HG03039 (cell line): ENCODE results near the gene MTSS2.
"Not testable (repeated sequence)": the region's sequence is repeated elsewhere in the genome, so short reads cannot be mapped to it uniquely, and the experiment has no call there.

ENCODE experiments used
- ATAC-seq: cut with Tn5 transposase; IDR thresholded peaks from one replicate; pipeline ENCODE4 v1.9.1; 2021; ENCODE audit warnings: mild to moderate bottlenecking, moderate library complexity; ENCODE audit not compliant: unreplicated experiment

Gene MTSS2

DNA sequence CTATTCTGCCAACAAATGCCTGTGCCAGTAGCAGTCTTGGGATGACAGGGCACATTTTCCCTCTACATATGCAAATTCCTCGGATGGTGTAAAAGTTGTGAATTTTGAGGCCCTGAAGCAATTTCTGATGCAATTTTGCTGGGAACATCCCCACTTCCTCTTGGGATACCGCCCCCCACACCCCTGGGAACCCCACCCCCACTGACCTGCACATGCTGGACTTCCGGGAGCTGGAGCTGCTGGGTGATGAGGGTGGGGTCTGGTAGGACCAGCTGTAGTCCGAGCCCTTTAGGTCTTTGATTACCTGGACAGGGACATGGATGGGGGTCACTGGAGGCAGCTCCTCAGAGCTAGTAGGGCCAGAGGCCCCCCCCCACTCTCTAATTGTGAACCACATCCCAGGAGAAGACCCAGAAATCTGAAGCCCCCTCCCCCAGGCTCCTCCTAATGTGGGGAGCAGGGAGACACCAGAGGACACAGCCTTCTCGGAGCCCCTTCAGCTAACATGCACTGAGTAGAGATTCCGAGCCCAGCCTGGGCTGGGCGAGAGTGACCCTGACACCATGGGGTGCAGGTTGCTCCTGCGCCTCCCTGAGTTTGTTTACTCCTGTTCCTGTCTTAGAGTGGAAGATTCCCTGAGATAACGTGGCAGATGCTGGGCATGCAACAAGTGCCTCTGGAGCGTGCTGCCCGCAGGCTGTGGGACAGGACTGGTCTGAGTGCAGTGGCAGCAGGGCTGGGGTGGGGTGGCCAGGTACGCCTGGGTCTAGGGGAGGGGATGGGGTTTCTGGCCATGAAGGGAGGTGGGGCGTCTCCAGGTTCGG lies 9.0 kb downstream of the MTSS2 start:
- ATAC-seq: no peak

DNA sequence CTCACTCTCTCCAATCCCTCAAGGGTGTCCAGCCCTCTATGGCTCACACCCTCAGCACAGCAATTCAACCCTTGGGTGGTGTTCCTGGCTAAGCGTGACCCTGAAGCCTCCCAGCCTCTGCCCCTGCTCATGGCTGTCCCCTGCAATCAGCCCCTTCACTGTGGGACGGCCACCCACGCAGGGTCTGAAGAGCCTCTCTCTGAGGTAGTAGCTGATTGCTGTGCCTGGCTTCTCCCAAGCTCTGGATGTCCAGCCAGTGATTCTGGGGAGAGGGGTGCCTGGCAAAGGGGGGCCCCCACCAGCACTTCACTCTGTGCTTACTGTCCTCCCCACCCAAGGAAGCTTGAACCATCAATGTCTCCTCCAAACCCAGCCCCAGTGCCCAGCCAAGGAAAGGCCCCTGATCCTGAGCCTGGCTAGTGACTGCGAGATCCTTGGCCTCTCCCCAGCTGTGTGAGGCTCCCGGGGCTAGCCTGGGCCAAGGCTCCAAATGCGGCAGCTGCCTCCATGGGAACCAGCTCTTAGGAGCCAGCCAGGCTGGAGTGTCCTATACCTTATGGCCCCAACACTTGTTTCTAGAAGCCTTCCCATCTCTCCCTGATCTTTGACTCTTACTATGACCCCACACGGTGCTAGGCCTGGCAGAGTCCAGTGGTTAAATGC lies 9.9 kb downstream of the MTSS2 start:
- ATAC-seq: no peak

DNA sequence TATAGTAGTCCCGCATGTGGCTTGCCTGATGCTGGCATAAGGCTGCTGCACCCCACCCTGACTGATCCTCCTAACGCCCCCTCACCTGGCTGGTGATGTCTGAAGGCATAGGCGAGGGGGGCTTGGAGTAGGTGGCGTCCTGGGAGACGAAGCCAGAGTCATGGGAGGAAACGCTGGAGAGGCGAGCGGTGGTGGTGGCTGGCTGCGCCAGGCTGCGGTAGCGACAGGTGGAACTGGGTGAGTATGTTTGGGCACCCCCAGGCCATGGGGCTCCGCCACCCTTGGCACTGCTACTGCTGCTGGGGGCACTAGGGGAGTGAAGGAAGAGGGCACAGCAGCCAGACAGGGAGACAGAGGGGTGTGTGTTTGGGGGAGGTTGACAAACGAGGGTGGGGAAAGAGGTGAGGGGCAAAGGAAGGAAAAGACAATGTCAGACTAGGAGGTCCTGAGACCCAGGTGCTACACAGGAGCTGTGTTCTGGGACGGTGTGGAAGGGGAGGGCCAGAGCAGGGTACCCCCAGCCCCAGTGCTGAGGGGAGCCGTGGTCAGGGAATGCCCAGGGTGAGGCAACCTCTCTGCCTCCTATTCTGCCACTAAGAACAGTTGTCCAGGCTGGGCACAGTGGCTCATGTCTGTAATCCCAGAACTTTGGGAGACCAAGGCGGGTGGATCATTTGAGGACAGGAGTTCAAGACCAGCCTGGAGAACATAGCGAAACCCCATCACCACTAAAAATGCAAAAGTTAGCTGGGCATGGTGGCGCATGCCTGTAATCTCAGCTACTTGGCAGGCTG lies 11.4 kb downstream of the MTSS2 start:
- no peak for ATAC-seq

DNA sequence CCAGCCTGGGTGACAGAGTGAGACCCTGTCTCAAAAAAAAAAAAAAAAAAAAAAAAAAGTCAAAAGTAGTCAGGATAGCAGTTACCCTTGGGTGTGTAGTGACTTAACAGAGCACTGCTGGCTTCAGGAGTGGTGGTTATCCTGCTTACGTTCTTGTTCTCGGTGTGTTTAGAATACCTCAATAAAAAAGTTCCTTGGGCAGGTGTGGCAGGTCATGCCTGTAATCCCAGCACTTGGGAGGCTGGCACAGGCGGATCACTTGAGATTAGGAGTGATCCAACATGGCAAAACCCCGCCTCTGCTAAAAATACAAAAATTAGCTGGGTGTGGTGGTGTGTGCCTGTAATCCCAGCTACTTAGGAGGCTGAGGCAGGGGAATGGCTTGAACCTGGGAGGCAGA lies 14.9 kb downstream of the MTSS2 start:
- ATAC-seq: not testable (repeated sequence)

DNA sequence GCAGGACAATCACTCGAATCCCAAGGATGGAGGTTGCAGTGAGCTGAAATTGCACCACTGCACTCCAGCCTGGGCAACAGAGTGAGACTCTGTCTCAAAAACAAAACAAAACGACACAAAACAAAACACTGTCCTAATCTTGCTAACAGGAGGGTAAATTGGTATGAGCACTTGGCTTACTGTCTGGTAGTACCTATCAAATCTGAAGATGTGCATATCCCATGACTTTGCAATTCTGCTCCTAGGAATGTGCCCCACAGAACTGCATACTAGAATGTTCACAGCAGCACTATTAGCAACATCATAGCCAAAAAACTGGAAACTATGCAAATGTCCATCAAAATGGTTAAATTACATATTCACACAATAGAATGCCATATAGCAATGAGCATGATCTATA lies 15.7 kb downstream of the MTSS2 start:
- no peak for ATAC-seq

DNA sequence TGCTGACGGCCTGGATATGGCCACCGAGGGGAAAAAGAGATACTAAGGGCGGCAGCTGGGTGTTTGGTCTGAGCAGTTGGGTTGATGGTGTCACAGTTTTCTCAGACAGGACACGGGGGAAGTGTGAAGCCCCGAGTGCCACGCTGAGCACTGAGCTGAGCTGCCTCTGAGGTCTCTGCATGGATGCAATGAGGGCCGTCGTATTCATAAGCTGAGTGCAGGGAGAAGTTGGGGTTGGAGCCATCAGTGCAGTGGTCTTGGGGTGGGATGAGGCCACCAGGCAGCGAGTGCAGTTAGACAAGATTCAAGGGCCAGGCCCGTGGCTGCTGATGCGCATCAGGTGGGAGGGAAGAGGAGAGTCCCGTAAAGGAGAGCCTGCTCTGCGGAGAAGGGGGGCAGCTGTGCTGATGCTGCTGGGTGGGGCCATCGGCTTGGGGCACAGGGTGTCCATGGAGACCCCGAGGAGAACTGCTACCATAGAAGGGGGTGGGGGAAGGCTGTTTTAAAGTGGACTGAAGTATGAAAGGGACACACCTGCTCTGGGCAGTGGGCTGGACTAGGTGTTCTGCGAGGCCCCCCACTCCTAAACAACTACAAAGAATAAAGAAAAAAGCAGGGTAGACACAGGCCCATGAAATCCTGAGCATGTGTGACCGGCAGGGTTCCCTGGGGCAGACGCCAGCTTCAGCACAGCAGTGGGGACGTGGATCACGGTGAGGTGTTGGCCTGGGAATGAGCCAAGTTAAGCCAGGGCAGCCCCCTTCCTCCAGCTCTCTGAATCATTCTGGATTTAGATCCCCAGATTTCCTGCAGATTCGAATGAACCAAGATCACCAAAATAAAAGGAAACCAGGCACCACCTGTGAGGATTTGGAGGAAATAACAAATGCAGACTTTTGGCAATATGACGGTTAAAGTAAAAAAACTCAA lies 19.8 kb downstream of the MTSS2 start:
- ATAC-seq: no peak

DNA sequence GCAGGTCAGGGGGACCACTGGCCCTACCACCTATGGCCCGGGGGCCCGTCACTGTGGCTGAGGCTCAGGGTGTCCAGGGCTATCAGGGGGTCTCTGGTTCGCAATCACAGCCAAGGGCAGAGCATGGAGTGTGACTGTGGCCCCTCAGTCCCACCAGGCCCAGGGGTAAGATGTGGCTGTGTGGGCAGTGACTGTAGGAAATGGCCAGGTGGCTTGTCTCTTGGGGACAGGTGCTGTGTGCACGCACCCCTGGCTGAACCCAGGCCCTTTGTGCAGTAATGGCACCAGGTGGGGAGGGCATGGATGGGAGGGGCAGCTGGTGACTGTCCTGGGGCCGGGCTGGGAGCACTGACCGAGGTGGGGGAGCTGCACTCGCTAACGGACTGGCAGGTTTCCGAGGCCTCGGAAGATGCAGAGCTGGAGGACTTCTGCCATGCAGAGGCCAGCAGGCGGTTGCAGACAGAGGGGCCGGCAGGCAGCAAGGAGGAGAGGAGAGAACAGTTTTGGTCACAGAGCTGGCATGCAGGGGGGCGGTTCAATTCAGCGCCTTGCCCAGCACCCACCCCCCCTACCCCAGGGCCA lies 20.6 kb downstream of the MTSS2 start:
- ATAC-seq: no peak

DNA sequence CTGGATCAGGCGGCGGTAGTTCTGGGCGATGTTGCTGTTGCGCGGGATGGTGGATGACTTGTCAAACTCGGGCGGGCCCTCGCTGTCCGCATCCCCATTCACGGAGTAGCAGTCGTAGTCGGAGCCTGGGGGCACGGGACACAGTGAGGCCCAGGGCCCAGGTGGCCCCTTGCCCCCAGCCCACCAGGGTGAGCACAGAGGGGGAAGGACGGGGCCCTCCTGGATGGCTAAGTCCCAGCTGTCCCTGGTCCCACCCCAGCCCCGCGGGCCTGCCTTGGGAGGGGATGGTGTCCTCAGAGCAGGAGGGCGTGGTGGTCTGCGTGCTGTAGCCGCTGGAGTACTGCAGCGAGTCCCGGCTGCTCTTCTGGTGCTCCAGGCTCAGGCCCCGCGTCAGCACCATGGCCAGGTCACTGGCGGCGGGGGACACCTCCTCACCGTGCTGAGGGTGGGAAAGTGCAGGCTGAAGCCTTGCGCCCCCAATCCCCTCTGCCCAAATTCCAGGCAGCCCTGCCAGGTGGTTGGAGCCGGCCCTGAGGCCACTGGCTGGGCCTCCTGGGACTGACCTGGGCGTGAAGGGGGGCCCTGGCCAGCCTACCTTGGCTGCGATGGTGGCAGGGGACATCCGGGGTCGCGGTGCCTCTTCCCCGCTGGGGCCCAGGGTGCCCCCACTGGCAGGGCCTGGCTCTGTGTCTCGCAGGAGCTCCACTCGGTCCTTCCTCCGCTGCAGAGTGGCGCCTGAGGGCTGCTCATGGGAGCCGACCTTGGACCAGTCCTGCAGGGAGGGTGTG lies 21.3 kb downstream of the MTSS2 start:
- ATAC-seq: no peak

DNA sequence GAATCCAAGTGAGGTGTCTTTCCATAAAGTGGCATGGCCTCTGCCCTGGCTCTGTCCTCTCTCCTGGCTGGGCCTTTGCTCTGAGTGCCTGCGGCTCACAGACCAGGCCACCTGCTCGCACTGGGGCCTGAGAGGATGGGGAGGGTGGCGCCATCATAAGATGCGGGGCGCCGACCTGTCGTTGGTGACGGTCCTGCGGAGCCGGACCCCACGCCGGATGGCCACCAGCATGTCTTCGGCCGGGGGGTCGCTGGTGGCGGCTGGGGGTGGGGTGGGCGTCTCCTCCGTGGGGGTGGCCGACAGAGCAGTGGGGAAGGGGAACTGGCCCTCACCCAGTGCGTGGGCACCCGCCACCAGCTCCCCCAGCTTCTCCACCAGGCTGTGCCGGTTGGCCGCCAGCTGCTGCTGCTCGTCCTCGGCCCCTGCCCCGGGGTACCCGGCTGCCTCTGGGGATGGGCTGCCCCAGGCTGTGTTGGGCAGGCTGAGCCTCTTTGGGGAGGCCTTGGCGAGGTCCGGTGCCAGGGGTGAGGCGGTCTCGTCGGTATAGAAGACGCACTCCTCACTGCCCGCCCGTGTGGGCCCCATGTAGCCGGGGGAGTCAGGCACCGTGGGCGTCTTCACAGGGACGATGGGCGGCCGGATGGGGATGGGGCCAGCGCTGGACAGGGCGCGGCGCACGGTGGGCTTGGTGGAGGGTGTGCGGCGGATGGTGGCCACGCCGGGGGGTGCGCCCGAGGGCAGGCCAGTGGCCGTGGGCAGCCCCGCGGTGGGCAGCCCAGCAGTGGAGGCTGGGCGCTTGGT lies 22.1 kb downstream of the MTSS2 start:
- ATAC-seq: no peak

DNA sequence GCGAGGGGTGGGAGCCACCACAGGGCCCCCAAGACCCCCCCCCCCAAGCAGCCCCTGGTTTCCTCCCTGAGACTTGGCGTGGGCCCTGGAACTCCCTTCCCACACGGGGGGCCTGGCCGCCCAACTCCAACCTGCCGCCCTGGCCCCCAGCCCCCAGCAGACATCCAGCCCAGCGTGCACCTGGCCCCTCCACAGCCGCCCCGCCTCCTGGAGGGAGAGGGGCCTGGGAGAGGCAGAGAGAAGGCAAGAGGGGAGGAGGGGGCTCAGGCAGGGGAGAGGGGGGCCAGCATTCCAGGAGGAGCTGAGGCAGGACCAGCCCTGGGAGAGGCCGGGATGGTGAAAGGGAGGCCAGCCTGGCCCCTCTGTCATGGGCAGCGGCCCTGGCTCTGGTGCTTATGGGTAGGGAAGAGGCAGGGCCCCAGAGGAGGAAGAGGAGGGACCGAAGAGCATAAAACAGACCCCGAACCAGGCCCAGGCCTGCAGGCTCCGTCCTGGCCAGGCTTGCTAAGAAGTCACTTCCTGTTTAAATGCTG lies 22.8 kb downstream of the MTSS2 start:
- ATAC-seq: no peak

DNA sequence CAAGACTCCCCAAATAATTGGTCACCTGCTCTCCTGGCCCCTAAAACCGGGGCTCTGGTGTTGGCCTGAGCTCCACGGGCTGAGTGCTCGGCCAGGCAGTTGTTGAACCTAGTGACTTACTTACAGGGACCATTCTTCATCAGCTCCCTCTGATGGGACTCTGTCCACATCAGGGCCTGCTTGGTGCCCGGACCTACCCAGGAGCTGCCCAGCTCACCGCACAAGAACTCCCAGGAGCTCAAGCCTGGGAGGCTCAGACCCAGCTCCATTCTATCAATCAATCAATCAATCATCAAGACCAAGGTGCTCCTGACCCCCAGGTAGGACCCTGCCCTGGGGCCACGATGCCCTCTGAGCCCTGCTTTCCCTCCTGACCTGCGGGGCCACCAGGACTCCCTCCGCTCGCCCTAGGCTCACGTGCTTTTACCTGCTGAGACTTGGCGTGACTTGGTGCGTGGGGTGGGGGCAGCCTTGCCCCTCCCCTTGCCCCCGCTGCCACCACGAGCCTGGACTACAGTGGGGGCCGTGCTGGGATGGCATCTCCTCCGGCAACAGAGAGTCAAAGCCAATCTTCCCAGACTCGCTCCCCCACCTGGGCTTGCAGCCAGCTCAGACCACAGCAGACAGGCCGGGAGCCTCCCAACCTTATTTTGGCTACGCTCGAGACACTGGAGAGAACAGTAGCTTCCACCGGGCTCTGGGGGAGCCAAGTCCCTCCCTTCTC lies 23.8 kb downstream of the MTSS2 start:
- ATAC-seq: no peak

DNA sequence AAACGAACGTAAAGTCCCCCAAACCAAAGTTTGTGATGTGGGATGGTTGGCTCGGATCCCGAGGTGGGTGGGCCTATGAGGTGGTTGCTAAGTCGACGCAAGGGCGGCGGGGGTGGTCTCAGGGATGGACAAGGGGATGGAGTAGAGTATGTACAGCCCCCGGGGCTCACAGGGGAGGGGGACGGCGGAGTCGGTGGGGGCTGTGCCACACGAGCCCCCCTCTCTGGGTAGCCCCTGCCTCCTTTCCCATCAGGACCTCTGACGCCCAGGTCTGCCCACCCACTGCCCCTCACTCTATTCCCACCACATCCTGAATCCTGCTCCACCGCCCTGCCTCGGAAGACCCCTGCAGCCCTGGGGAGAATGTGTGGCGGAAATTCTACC lies 24.3 kb downstream of the MTSS2 start:
- no peak for ATAC-seq

DNA sequence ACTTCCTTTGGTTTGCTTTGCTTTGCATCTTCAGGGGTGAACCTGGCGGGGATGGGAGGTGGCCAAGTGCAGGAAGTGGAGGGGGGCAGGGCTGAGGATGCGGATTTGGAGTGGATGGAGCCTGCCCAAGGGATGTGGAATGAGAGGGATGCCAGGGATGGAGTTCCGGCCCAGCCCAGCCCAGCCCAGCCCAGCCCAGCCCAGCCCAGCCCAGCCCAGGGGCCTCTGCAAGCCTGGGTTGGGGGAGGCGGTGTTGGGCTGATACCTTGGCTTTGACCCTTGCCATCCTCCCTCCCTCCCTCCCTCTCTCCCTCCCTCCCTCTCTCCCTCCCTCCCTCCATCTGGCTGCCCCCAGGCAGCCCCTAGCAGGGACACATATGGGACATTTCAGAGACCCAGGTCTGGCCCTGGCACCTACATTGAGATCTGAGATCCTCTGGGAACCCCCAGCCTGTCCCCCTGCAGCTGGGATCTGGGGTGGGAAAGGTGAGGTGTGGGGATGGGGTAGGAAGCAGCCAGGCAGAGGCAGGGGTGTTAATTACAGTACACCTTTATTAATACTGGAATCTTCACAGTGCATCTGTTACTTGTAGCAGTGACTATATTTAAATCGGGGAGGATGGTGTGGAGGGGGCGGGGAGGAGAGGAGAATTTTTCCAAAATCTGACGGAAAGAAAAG lies 25.0 kb downstream of the MTSS2 start:
- no peak for ATAC-seq

DNA sequence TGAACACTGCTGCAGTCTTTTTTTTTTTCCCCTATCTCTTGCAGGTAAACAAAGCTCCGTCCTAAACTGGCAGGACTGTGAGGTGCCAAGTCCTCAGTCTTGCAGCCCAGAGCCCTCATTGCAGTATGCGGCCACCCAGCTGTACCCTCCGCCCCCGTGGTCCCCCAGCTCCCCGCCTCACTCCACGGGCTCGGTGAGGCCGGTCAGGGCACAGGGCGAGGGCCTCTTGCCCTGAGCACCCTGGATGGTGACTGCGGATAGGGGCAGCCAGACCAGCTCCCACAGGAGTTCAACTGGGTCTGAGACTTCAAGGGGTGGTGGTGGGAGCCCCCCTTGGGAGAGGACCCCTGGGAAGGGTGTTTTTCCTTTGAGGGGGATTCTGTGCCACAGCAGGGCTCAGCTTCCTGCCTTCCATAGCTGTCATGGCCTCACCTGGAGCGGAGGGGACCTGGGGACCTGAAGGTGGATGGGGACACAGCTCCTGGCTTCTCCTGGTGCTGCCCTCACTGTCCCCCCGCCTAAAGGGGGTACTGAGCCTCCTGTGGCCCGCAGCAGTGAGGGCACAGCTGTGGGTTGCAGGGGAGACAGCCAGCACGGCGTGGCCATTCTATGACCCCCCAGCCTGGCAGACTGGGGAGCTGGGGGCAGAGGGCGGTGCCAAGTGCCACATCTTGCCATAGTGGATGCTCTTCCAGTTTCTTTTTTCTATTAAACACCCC lies 25.7 kb downstream of the MTSS2 start:
- ATAC-seq: no peak

DNA sequence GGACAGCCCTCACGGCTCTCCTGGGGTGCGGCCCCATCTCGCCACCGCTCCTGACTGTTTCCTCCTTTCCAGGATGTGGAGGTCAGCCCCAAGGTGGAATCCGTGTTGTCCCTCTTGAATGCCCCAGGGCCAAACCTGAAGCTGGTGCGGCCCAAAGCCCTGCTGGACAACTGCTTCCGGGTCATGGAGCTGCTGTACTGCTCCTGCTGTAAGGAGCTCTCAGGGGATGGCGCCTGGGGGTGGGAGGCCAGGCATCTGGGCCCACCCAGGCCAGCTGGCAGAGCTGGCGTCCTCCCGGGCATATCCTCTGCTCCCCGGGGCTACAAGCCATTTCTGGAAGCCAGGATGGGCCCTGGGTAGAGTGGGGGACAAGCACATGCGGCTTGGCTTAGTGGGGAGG lies 26.3 kb downstream of the MTSS2 start:
- no peak for ATAC-seq

DNA sequence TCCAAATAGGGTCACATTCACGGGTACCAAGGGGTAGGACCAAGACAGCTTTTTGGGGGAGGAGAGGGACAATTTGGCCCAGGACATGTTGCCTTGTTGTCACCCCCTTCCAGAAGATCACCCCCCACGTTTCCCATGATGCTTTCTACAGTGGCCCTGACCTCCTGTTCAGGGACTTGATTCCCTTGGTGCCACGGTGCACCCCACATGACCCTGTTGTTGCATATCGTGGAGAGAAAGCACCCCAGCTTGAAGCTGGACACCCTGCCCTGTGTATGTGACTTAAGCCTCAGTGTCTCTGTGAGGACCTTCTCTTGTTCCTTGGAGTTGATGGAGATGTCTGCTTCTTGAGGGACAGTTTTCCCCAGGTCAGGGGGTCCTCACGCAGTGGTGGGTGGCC lies 26.9 kb downstream of the MTSS2 start:
- ATAC-seq: no peak

DNA sequence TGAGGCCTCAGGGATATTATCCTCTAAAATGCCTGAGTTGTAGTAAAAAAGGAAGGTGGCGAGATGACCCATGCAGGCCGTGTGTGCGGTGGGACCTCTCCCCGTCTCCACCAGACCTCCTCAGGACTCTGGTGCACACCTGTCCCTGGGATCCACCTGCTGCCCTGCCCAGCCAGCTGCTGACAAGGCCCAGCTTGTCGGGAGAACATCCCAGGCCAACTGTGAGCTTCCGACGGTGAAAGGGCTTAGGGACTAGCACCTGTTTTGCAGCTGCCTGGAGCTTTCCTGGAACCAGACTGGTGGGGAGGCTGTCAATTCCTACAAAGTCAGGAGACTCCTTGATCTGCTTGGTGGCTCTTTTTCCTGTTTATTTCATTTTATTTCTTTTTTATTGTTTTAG lies 27.9 kb downstream of the MTSS2 start:
- ATAC-seq: no peak
